IPS DF 19.7 (cell line): ENCODE measurements around the gene GSTA1.
"Not testable (repeated sequence)": the region's sequence is repeated elsewhere in the genome, so short reads cannot be mapped to it uniquely, and the experiment has no call there.

Experiments
- DNase-seq: peaks from one replicate; pipeline ENCODE4 v3.0.0-alpha.2; 2013; ENCODE audit warnings: low read depth, low spot score

GSTA1 gene

GRCh38 chr6:52757651-52758338 is 45.8 kb downstream of the GSTA1 start:
- DNase-seq: not testable (repeated sequence)

- DNase-seq: no peak
Measured at GRCh38 chr6:52754443-52754842, 49.2 kb downstream of the GSTA1 start.

DNA sequence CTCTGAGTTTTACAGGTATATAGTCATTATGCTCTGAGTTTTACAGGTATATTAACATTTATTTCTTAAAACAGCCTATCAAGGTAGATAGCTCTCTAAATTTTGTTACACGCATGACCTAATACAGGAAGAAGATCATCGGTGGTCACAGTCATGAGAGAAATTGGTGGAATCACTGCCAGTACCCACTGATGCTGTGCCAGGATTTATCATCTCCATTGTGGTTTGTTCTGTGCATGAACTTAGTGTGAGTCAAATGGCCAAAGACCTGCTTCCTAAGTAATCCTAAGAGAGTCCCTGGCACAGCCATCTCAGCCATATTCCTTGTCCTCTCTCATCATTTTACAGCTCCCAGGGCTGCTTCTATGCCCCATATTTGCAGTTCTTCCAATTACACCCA is 50.5 kb downstream of the GSTA1 start:
- DNase-seq: not testable (repeated sequence)

DNA sequence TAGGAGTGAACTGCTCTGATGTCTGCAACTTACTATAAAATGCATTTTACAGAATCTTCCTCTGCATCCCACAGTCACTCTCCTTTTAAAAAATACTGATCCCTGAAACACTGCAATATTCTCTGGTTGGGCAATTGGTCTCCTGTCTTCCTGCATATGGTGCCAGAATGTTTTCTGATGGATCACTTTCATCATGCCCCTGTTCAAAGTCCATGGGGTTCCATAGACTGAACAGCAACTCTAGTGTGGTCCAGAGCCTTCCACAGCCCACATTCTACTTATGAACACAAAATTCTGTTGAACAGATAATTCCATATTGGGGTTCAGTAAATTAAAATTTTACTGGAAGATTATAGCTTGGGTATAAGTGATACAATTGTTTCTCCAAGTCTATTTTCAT is 51.3 kb downstream of the GSTA1 start:
- DNase-seq: no peak

DNA sequence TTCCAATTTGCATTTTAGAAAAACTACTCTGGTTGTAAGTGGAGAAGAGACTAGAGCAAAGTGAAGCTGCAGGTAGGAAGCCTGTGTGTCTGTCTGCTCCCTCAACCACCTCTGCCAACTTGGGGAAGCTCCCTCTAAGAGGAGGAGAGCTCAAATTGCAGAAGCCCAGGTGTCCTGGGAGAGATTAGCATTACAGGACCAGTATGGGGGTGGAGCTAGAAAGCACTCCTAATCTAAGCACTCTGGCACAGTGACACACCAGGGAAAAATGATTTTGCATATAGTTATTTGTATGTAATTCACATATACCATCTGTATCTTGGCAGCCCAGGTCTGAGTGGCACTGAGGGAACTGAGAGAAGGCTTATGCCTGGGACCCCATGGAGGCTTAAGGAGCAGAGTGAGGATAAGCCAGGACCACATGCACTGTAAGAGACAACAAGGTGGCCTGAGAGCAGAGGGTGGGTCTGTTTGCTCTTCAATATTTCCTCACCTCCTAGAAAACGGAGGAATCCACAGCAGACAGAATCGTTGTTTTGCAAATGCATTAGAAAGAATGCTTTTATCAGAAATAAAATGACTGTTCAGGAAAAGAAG is 54.0 kb downstream of the GSTA1 start:
- no peak for DNase-seq

- DNase-seq: not testable (repeated sequence)
Measured at GRCh38 chr6:52747301-52747700, 56.3 kb downstream of the GSTA1 start.

DNA sequence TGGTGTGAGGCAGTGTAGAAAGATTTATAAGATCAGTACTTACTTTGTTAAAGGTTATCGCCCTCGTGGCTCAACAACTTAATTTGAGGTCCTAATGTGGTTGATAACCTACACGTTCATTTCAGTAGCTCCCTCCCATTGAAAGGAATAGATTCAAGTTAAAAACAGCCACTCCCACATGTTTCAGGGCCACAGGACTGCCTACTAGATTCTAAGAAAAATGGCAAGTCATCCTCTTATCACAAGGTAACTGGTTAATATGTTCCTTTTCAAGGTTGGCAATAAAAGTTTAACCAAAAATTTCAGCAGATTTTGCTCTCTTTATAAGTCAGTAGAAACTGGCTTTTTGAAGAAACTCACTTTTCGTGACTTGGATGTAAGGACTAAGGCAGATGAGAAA is 57.4 kb downstream of the GSTA1 start:
- no peak for DNase-seq

DNA sequence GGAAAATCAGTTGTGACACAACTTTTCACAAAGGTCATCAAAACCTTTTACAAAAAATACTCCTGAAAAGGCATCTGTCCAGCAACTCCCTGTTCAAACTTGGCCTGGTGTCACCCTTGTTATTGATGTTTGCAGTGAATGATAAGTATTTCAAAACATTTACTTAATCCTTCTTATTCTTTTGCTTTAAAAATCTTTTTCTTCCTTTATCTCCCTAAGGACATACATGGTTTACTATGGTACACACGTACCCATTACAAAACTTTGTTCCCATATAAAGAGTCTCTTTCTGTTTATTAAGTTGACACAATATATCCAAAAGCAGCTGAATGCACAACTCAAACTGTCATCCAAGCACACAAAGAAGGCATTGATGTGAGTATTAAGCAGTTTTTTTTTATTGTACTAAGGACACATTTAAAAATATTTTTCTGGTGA is 57.8 kb downstream of the GSTA1 start:
- DNase-seq: no peak

- no peak for DNase-seq
Measured at GRCh38 chr6:52741872-52742271, 61.7 kb downstream of the GSTA1 start.
